Measurements from ENCODE around the gene DCAF5.
"Not testable (repeated sequence)": the region's sequence is repeated elsewhere in the genome, so short reads cannot be mapped to it uniquely, and the experiment has no call there.

Gene DCAF5

GRCh38 chr14:69068744-69069421 is 84.0 kb downstream of the DCAF5 start:
- no peak for DNase-seq

GRCh38 chr14:69066396-69067171 is 86.3 kb downstream of the DCAF5 start:
- DNase-seq, result no peak

- DNase-seq, result not testable (repeated sequence)
These were observed 87.0 kb downstream of the DCAF5 start for GRCh38 chr14:69065934-69066333.

GRCh38 chr14:69064596-69064995 is 88.3 kb downstream of the DCAF5 start:
- no peak for DNase-seq

GRCh38 chr14:69059658-69060623 is 93.0 kb downstream of the DCAF5 start:
- DNase-seq, result no peak

GRCh38 chr14:69055999-69056788 is 96.7 kb downstream of the DCAF5 start:
- DNase-seq, result no peak

- DNase-seq, result no peak
These were observed 97.8 kb downstream of the DCAF5 start for GRCh38 chr14:69055125-69055524.

- DNase-seq, result no peak
These were observed 98.9 kb downstream of the DCAF5 start for GRCh38 chr14:69054030-69054429.

- DNase-seq, result no peak
These were observed 100.7 kb downstream of the DCAF5 start for GRCh38 chr14:69052181-69052601.

- DNase-seq, result no peak
These were observed 102.4 kb downstream of the DCAF5 start for GRCh38 chr14:69050240-69051184.

GRCh38 chr14:69049675-69050074 is 103.2 kb downstream of the DCAF5 start:
- DNase-seq, result no peak

GRCh38 chr14:69048456-69048855 is 104.5 kb downstream of the DCAF5 start:
- DNase-seq, result no peak

GRCh38 chr14:69047255-69047654 is 105.7 kb downstream of the DCAF5 start:
- DNase-seq, result no peak

GRCh38 chr14:69046476-69046860 is 106.5 kb downstream of the DCAF5 start:
- no peak for DNase-seq

GRCh38 chr14:69045857-69046475 is 107.0 kb downstream of the DCAF5 start:
- DNase-seq, result no peak

GRCh38 chr14:69044965-69045555 is 107.9 kb downstream of the DCAF5 start:
- no peak for DNase-seq

- no peak for DNase-seq
These were observed 108.6 kb downstream of the DCAF5 start for GRCh38 chr14:69044296-69044695.

GRCh38 chr14:69043596-69044260 is 109.2 kb downstream of the DCAF5 start:
- no peak for DNase-seq

- no peak for DNase-seq
These were observed 110.0 kb downstream of the DCAF5 start for GRCh38 chr14:69042787-69043444.
